Renal cortical epithelial cell (primary cell): ENCODE results near the gene PPP6R3. TPM values are rescaled to one million over a fixed set of nuclear protein-coding genes. Genes with fewer than 3 reads are reported as not detected.
A peak's percentile ranks its signal among the peaks of the same experiment; 100 is the strongest.

ENCODE experiments used
- DNase-seq: peaks from one replicate; pipeline ENCODE4 v3.0.0-alpha.2; 2011; ENCODE audit warnings: low read depth
- total RNA-seq: library from RNA; depleted of rRNA; stranded (reverse); fragments of >200 nt; gene quantifications from 2 replicates; pipeline ENCODE4 v1.2.3, GENCODE V29; 2014

Gene PPP6R3
- total RNA-seq, 1 donor from 2014 or later = 164 TPM

DNA sequence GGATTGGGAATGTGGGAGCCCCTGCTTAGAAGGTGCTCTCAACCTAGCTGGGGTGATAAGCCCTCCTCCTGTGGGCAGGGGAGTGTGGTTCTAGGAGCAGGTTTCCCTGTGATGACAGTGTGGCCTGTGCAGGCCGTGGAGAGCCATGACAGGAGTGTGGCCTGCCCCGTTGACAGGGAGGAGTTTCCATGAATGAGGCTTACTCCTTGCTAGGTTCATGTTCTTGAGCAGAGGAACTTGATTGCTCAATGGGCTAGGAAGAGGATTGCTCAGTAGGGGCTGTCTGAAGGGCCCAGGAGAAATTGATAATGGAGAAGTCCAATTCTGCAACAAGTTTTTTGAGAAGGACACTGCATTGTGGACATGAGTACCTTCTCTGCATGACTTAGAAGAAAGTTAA, 92.0 kb downstream of the PPP6R3 start:
- no peak for DNase-seq

DNA sequence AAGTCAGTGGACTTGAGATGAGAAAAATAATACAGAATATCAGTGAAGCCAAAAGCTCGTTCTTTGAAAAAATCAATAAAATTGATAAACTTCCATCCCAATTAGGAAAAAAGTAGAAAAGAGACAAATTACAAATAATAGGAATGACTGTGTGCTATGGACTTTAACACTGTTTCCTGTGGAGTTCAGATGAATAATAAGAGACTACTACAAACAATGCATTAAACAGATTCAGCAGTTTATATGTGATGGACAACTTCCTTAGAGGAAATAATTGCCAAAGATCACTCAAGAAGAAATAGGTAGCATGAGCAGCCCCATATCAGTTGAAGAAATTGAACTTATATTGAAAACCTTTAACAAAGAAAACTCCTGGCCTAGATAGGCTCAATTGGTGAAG, 99.7 kb downstream of the PPP6R3 start:
- DNase-seq = no peak

DNA sequence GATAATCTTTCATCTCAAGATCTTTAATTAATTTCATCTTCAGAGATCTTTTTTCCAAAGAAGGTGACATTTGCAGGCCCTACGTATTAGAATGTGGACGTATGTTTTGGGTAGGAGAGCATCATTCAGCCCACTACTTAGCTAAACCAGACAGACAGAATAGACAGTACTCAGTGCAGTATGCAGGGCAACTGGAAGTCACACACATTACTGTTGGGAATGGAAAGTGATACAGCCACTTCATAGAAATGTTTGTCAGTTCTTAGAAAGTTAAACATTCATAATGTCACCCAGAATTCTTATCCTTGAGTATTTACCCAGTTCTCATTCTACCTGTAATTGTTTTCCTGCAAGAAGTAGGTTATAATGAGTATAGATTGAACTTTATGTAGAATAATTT, 102.9 kb downstream of the PPP6R3 start:
- DNase-seq = no peak

DNA sequence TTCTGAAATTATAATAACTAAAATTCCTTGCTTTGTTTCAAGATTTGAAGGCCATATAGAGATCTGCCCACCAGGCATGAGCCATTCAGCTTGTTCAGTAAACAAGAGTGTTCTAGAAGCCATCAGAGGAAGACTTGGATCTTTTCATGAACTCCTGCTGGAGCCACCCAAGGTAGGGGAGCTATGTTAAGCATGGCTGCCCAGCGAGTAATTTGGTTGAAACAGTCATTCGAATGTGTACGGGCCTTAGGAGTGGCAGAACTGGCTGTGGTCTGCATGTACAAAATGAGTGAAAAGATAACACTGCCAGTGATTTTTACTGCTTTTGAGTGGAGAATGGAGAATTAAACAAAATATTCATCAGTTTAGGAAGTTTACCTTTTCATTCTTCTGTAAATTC, 103.7 kb downstream of the PPP6R3 start:
- peak; percentile 33 for DNase-seq

DNA sequence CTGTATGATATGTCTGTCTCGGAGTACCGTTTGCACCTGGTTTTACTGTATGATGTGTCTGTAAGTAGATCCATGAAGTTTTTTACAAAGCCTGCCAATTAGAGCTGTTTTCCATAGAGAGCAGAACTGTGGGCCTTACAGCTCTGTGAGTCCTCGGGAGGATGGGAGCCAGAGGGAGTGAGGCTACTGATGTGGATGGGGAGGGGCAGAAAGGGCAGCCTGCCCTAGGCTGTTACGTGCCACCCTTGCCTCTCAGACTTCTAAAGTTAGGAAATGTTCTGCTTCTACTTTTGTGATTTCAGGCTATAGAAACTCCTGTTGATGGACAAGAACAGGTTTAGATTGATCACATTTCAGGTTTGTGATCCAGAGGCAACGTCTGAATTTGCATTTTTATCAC, 105.2 kb downstream of the PPP6R3 start:
- no peak for DNase-seq

DNA sequence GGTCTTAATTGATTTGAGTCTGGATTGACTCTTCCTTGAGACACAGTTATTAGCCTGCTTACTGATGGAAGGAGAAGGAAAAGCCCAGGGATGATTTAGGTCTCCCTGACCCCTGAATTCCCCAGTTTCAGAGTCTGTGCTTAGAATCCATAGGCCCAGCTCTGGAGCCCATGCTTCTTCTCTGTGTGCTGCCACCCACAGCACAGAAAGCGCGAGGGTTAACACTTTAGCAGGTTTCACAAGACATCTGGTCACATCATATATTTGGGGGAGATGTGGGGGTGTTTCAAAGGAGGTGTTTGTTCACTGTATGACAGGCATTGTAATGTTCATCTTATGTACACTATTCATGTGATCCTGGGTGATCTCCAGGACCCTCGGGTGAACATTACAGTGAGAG, 107.0 kb downstream of the PPP6R3 start:
- no peak for DNase-seq

DNA sequence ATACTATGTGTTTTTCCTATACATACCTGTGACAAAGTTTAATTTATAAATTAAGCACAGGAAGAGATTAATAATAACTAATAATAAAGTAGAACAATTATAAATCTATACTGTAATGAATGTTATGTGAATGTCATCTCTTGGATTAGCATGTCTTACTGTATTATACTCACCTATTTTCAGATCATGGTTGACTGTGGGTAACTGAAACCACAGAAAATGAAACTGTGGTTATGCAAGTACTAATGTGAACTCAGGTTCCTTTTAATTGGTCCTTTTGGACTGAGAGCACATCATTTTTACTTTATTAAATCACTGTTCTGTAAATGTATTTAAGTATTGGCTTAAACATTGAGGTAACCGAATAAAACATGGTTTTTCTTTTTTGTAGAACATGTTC, 108.8 kb downstream of the PPP6R3 start:
- no peak for DNase-seq

DNA sequence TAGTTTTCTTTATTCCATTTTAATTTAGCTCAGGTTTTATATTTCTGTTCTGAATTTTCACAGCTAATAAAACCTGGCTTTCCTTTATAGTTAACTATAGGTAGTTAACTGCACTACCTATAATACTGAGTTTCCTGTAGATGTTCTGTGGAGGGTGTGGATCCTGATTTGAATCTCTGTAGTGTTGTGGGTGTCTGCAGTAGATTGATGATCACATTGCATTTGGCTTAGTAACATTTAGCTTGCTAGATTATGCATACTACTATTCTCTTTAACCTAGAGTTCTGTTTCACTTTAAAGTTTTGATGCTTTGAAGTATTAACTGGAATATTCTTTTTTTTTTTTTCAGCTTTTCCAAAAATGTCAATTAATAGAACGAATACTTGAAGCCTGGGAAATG, 110.1 kb downstream of the PPP6R3 start:
- DNase-seq = no peak

DNA sequence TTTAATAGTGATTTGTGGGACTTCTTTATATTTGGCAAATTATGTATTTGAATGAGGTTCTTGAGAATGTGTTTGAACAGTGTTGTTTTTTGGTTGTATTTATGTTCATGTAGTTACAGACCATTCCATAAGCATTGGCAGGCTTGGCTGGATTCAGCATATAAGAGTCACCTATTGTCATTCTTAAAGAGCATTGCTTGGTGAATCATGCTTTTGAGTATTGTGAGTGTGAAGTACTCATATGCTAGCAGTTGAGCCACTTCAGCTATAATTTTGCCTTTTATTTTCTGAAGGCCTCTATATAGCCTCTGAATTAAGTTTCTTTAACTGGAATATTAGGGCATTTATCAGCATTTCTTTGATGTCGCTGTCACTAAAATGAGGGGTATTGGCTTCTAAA, 113.8 kb downstream of the PPP6R3 start:
- DNase-seq = peak; percentile 33

DNA sequence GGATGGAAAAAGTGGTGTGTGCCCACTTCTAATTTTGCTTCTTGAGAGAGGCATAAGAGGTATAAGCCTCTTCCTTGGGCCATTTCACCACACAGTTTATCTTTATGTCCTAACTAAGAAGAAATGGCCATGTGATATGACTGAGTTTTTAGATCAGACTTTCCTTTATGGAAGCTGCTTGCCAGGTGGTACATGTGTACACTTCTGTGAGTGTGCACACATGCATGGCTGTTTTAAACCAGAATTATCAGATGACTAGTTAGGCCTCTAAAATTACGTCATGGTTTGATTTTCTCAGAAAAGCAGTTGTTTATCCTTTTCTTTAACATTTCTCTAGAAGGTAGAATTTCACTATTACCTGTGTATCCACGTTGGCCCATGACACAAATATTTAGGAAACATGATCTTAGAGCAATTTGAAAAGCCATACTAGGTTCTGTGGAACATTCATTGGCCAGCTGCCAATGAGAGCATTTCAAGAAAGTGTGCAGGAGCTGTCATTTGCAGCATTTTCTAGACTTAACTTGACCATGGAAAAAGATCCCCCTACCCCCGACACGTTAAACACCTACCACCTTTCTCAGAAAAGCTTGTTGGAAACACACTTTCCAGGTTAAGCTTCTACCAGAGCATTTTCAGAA, 114.6 kb downstream of the PPP6R3 start:
- DNase-seq = no peak

DNA sequence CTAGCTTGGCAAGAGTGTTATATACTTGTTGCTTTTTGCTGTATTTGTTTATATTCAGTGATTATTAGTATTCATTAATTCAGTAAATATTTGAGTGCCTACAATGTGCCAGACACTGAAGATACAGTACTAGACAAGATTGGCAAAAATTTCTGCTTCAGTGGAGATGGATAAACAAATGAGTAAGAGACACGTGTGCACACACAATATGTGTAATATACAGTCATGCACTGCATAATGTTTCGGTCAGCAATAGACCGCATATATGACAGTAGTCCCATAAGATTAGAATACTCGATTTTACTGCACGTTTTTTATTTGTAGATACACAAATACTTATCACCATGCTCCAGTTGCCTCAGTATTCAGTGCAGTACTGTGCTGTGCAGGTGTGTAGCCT, 118.9 kb downstream of the PPP6R3 start:
- peak; percentile 32 for DNase-seq

DNA sequence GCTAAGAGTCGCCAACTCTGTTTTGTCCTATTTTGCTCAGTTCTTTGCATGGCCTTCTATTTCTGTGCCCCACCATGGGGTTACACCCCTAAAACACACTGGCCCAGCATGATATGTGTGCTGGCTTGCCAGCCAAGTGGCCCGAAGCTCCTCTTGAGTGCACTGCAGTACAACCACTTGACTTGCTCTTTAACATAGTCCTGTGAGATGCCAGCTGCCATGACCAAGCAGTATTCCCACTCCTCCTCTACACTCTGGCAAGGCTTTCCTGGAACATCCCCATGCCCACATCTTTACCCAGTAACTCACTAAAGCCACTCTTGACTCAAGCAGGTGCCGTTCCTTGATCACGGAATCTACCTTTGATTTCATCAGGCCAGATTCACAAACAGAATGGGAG, 120.9 kb downstream of the PPP6R3 start:
- DNase-seq = no peak

DNA sequence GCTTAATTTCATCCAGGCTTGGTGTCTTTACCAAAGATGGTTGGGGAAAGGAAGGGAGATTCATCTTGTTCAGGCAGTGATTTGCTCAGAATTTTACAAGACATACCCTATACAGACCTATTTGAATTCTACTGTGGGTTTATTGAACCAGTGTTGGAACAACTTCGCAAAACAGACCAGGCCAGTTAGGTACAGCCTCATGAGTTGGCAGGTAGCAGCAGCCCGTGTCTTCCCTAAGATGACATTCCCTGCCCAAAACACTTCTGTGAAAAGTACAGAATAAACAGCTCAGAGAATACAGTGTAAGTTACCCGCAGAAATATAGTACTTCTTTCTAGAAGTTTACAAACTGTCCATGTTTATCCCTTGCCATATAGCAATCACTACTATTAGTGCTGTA, 121.3 kb downstream of the PPP6R3 start:
- DNase-seq = no peak

DNA sequence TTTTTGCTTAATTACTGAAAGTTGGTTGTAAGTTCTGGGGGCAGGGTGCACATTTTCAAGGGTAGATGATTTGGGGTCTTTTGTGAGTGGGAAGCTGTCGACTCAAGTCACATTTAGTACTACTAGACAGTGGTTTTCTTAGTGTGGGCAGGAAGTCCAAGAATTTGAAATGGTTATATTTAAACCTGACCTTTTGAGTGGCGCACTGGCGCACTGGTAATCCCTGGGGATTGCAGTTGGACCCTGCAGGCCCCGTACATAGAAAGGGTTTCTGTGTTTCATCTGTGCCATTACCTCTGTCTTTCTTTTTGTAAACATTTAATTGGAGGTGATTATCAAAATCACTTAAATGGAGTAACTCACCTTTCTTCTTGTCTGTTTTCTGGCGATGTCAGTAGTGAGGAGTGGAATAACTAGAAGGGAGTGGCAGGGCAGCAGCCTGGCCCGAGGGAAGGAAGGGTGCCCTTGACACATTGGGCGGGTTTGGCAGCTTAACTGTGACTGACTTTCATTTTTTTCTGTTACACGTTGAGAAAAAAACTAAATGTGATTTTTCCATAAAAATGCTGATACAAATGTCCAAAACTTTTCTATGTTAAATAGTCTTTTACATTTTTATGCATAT, 122.0 kb downstream of the PPP6R3 start:
- peak; percentile 16 for DNase-seq

DNA sequence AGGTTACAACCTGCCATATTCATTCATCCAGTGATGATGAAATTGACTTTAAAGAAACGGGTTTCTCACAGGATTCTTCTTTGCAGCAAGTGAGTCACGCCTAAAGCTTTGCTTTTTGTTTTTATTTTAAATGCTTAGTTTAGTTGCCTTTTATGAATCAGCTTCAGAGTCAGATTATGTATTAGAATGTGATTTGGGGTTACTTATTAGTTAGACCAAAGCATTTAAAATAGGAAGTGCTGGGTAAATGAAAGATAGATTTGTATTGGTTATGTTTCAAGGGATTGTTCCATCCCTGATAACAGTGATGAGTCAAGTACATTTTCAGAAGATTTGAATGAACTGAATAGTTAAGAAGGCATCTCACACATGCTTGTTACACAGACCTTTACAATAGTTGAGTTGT, 122.5 kb downstream of the PPP6R3 start:
- DNase-seq = peak; percentile 86

DNA sequence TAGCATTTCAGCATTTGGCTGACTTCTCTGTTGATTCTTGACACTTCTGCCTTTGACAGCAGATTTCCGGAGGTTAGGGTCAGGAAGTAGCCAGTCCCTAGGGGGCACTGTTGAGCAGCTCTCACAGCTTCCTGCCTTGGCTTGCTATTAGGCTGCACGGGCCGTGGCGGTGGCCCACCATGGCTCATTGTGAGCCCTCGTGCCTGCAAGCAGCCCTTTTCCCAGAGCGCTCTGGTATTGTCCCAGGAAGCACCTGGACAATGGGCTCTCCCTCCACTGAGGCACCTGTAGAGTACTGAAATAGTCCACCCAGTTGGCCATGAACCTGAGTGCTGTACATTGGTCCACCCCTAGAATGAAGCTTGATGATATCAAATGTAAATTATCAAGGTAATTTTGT, 123.5 kb downstream of the PPP6R3 start:
- DNase-seq = no peak

DNA sequence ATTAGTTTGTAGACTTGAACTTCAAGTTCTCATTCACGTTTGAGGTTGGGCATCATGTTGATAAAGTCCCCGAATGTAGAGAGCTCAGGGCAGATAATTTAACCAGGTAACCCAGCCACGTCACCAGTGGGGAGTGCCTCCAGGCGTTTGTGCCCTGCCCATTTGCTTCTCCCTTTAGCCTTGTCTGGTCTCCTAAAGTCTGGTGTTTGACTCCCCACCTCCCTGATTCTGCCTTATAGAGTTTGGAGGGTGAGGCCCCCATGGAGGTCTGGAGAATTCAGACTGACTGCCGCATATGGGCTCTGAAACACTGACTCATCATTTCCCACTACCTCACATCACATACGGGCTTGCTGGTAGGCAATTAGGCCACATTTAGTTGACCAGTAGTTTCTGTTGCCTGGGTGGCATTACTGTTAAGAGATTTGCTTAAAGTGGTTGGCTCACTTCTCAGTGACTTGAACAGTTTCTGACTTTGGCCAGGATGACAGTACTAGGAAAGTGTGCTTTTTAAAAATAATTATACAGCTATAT, 124.5 kb downstream of the PPP6R3 start:
- DNase-seq = no peak

DNA sequence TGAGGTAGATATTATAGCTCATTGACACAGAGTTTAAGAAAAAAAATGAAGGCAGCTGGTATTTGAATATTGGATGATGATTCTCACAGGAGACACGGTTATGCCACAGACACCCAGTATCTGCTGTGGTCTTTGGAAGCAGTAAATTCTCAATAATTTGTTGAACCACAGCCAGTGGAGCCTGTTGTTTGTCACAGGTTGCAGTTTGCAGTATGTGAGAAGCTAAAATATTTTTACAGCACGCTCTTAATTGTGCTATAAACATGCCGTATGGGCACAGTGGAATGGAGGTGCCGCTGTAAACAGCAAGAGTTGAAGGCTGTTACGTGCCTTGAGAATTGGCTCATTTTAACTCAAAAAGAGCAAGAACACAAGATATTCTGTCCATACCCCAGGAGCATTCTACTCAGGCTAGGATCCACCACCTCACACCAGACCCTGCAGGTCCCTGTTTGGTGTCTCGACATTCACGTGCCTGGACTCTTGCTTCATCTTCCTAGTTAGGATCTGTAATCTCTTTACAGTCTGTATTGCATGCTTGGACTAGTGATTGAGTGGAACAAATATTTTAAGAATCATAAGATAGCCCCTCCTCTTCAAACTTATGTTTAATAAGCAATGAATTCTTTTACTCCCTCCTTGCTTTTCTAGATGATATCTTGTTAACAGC, 129.1 kb downstream of the PPP6R3 start:
- DNase-seq = no peak

DNA sequence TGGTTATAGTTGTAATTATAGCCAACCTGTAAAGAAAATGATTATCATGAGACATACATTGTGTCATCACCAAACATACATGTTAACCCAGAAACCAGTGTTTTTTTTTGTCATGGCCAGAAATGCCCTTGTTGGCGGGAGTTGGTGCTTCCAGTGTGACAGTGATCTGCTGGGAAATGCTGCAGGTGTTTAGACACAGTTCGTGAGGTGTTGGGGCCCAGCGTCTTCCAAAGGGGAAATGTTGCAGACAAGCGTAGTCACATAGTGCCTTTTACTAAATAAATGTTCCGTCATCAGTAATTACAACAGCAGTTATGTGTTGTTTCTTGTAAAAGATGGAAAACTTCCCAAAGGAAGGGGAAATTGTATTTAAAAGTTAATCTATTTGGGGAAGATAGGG, 131.2 kb downstream of the PPP6R3 start:
- DNase-seq = no peak

DNA sequence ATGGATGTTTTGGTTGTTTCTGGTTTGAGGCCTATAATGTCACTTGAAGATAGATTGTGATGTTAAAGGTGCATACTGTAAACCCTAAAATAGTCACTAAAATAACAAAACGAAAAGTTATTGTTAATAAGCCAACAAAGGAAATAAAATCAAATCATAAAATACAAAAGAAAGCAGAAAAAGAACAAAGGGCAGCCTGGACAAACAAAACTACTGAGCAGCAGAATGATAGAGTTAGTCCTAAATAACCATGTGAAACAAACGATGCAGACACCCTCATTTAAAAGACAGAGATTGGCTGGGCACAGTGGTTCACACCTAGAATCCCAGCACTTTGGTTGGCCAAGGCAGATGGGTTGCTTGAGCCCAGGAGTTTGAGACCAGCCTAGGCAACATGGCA, 132.9 kb downstream of the PPP6R3 start:
- no peak for DNase-seq

DNA sequence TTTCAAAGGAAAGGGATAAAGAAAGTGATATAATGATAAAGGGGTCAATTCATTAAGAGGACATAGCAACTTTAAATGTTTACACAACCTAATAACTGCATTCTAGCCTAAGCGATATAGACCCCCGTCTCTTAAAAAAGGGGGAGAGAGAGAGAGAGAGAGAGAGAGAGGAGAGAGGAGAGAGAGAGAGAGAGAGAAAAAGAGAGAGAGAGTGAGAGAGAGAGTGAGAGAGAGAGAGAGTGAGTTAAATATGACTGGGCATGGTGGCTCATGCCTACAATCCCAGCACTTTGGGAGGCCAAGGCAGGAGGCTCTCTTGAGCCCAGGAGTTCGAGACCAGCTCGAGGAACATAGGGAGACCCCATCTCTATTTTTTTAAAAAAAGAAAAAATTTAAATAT, 133.6 kb downstream of the PPP6R3 start:
- DNase-seq = no peak

DNA sequence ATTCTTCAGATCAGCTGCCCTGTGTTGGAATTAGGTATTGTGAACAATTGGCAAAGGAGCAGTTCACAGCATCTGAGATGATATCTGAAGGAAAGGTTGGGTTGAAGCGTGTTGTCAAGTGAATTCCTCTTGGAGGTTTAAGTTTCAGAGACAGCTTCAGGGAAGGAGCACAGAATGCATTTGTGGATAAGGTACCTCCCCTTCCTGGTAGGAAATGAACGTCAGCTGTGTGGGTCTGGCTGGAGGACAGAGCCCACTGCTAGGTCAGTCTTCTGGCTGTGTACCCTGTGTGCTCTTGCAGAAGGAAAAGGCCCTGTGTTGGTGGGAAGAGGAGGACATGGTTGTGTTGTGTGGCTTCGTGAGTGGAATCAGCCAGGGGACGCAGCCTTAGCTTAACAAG, 135.7 kb downstream of the PPP6R3 start:
- no peak for DNase-seq
